GM18508 (cell line): ENCODE results near the gene PTPRZ1.

Experiments
- ATAC-seq: cut with Tn5 transposase; IDR thresholded peaks from one replicate; pipeline ENCODE4 v1.9.1; 2021; ENCODE audit warnings: moderate number of reproducible peaks; ENCODE audit not compliant: insufficient read depth, unreplicated experiment

PTPRZ1 gene

DNA sequence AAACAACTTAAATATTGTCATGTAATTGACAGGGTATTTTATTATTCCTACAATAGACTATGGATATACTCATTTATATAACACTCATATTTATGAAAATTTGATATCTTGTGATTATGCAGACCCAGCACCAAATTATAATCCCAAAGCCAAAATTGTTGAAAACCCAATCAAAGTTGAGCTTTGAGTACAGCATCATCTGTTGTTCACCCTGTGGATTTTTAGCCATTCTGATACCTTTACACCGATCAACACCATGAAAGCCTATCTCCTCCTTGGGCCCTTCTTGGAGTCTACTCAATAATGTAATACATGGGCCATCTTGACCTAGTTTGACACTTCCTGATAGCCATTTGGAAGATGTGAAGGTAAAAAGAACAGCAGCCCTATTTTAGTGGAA is 221.6 kb downstream of the PTPRZ1 start:
- no peak for ATAC-seq

DNA sequence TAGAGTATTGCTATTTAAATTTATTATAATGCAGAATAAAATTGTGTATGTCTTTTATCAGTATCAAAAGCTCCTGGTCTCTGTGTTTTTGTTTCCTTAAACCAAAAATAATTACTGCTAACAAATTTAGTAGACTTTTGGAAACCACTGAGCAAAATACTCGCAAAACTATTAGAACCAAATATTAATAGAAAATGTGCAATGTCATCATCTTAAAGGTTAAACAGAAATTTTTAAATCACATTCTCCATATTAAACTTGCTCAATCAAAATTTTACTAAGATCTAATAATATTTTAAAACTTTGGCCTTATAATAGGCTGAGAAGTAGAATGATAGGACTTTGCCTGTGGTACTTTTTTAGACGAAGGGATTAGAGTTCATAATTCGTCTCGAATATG is 222.7 kb downstream of the PTPRZ1 start:
- no peak for ATAC-seq

DNA sequence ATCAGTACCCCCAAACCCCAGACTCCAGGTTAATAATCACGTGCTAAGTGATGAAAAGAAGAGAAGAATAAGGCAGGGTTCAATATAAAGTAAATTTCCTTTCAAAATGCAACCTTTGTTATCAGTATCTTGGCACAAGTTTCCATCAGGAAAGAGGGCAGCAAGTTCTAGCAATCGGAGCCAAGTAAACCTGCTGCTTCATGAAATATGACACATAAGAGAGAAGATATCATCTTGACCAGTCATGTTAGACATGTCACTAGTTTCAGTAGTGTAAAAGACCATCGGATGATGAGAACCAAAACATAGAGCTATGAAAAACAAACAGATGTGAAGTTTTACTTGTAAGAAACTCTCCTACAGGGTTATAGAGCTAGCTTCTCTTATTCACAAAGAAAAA is 227.1 kb downstream of the PTPRZ1 start:
- ATAC-seq: no peak

DNA sequence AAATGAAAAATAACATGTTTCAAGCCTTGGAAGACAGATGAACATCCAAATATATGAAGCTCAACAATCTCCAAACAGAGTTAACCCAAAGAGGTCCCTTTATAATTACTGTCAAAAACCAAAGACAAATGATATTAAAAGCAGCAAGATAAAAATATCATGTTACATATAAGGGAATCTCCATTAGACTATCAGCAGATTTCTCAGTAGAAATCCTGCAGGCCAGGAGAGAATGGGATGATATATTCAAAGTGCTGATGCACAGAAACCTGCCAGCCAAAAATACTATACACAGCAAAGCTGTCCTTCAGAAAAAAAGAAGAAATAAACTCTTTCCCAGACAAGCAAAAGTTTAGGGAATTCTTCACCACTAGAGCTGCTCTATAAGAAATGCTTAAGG is 230.1 kb downstream of the PTPRZ1 start:
- no peak for ATAC-seq
